SU-DHL-6 (cell line): Measurements from ENCODE around the gene RNF103.

Source experiments
- EZH2phosphoT487 ChIP-seq: fragments of 200-600 bp; sonication (generic), shearing (Covaris generic); conservative IDR thresholded peaks from 2 replicates; pipeline ENCODE4 v1.6.1; 2018; ENCODE audit warnings: mild to moderate bottlenecking, antibody characterized with exemption, low read length, moderate library complexity, mixed read lengths
- TF ChIP-seq, protein P1 (sequence below): fragments of 200-600 bp; sonication (generic); IDR thresholded peaks from one replicate; pipeline ENCODE4 v1.5.1; 2017; ENCODE audit warnings: antibody characterized with exemption, mild to moderate bottlenecking, low read length, moderate library complexity; ENCODE audit not compliant: insufficient read depth, poor library complexity, severe bottlenecking

DNA sequence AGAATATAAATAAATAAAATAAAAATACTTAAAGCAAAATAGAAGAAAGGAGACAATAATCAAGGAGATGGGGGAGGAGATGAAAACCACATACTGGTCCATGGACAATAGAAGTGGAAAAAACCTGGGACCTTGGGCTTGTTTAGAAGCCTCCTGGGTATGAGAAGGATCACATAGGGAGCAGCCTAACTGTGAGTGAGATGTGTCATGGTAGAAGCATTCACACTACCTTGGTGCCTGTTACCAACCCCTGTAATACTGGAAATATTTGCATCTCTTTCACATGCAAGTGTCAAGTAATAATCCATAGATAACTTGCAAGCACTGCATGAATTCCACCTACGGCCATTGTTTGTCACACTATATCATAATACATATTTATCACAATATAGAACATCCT is 23.2 kb upstream of the RNF103 start:
- TF ChIP-seq, protein P1, sequence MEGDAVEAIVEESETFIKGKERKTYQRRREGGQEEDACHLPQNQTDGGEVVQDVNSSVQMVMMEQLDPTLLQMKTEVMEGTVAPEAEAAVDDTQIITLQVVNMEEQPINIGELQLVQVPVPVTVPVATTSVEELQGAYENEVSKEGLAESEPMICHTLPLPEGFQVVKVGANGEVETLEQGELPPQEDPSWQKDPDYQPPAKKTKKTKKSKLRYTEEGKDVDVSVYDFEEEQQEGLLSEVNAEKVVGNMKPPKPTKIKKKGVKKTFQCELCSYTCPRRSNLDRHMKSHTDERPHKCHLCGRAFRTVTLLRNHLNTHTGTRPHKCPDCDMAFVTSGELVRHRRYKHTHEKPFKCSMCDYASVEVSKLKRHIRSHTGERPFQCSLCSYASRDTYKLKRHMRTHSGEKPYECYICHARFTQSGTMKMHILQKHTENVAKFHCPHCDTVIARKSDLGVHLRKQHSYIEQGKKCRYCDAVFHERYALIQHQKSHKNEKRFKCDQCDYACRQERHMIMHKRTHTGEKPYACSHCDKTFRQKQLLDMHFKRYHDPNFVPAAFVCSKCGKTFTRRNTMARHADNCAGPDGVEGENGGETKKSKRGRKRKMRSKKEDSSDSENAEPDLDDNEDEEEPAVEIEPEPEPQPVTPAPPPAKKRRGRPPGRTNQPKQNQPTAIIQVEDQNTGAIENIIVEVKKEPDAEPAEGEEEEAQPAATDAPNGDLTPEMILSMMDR, result no peak
- no peak for TF ChIP-seq EZH2phosphoT487
